ENCODE data around the gene MRPL34. TPM values are rescaled to one million over a fixed set of nuclear protein-coding genes. Genes with fewer than 3 reads are reported as not detected.

The MRPL34 gene
- polyA plus RNA-seq, 1 of the 3 experiments (the other 2 are of a cell fraction): 72.9 TPM

DNA sequence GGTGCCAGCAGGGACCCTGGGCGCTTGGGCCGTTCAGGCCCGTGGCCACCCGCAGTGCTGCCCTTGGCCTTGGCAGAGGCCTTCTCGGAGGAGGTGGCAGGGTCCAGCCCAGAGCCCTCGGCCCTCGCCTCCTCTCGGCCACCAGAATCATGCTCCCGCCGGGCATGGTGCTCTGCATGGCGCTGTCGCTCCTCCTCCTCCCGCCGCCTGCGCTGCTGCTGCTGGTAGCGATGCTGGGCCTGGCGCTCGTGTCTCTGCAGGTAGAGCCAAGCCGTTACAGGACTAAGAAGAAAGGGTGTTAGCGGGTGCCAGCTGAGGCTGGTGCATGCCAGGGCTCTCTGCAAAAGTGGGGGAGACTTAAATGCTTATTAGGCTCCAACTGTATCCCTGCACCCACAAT is 19.5 kb downstream of the MRPL34 start:
- Histone ChIP-seq H3K4me2 (no peak overlapping the region), H4K20me1 (ENCODE audit: insufficient read depth) (no peaks in the 10 kb centered on the region), H3K27me3 (ENCODE audit: insufficient read depth) (no peaks in the 10 kb centered on the region), H3K79me2 (ENCODE audit: insufficient read depth) (no peaks in the 10 kb centered on the region), H3K9ac (no peak overlapping the region), H3K9me2 (no peaks in the 10 kb centered on the region), H3K27ac (ENCODE audit: low read depth in 2 of 2, low read length in 1 of 2) (no peak overlapping the region), H3F3A (replicated peaks; ENCODE audit: insufficient read depth) (no peaks in the 10 kb centered on the region), H3K4me3 (ENCODE audit: low read depth in 2 of 2, low read length in 1 of 2) (no peak overlapping the region), H3K36me3 (replicated peaks in 1 of 2; ENCODE audit: control insufficient read depth in 1 of 2, insufficient read depth in 2 of 2, low read length in 1 of 2) (peaks cover 0 to 31% of the 10 kb centered on the region in 2 experiments), H2AFZ (ENCODE audit: low read depth) (no peak overlapping the region), H3K4me1 (ENCODE audit: control insufficient read depth in 1 of 2, insufficient read depth in 2 of 2, low read depth in 1 of 2, low read length in 1 of 2) (no peaks in the 10 kb centered on the region), H3K9me3 (no peaks in the 10 kb centered on the region)
- no peak for DNase-seq
- TF ChIP-seq, protein P1, sequence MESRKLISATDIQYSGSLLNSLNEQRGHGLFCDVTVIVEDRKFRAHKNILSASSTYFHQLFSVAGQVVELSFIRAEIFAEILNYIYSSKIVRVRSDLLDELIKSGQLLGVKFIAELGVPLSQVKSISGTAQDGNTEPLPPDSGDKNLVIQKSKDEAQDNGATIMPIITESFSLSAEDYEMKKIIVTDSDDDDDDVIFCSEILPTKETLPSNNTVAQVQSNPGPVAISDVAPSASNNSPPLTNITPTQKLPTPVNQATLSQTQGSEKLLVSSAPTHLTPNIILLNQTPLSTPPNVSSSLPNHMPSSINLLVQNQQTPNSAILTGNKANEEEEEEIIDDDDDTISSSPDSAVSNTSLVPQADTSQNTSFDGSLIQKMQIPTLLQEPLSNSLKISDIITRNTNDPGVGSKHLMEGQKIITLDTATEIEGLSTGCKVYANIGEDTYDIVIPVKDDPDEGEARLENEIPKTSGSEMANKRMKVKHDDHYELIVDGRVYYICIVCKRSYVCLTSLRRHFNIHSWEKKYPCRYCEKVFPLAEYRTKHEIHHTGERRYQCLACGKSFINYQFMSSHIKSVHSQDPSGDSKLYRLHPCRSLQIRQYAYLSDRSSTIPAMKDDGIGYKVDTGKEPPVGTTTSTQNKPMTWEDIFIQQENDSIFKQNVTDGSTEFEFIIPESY (IDR thresholded peaks at IDR 0.05; ENCODE audit: borderline replicate concordance, low read depth): no peak
- TF ChIP-seq POLR2AphosphoS5 (IDR thresholded peaks at IDR 0.05; ENCODE audit: low read depth, low read length): no peak
- TF ChIP-seq FOXM1 (IDR thresholded peaks at IDR 0.05; ENCODE audit: low read depth): no peak
- no peak for TF ChIP-seq ELF1 (IDR thresholded peaks at IDR 0.05)
- TF ChIP-seq JUND (IDR thresholded peaks at IDR 0.05): no peak
- 97% methylated on average over 15 of the region's 20 CpGs for WGBS (ENCODE audit: low lambda C conversion rate)
- ChIA-PET CTCF (interaction anchor here (1.3 to 1.5 kb wide), 2 partner anchors 9 to 13 kb away, joined by 3 to 8 read pairs; partner anchors contain the start of gene ANO8), POLR2A (interaction anchor here (1.0 kb wide), 1 partner anchor 18 kb away, joined by 3 read pairs; no protein-coding TSS in a partner anchor)

- POLR2A ChIA-PET: no interaction called here
- no peaks in the 10 kb centered on the region for H3K79me2 ChIP-seq (ENCODE audit: insufficient read depth)
- no peaks in the 10 kb centered on the region for H4K20me1 ChIP-seq (ENCODE audit: insufficient read depth)
- H2AFZ ChIP-seq (ENCODE audit: low read depth): no peak overlapping the region
- H3K4me3 ChIP-seq (ENCODE audit: low read depth in 2 of 2, low read length in 1 of 2): no peak overlapping the region
- no peak for DNase-seq
- 96% methylated on average over 17 of the region's 17 CpGs for WGBS (ENCODE audit: low lambda C conversion rate)
- H3K9me3 ChIP-seq: no peaks in the 10 kb centered on the region
- peaks cover 0 to 24% of the 10 kb centered on the region in 2 experiments for H3K36me3 ChIP-seq (replicated peaks in 1 of 2; ENCODE audit: control insufficient read depth in 1 of 2, insufficient read depth in 2 of 2, low read length in 1 of 2)
- no peak overlapping the region for H3K4me2 ChIP-seq
- no peaks in the 10 kb centered on the region for H3K27me3 ChIP-seq (ENCODE audit: insufficient read depth)
- no peaks in the 10 kb centered on the region for H3F3A ChIP-seq (replicated peaks; ENCODE audit: insufficient read depth)
- no peak for TF ChIP-seq POLR2AphosphoS5 (IDR thresholded peaks at IDR 0.05; ENCODE audit: low read depth, low read length)
- no peak for TF ChIP-seq EP300 (IDR thresholded peaks at IDR 0.05; ENCODE audit: borderline replicate concordance in 1 of 2, low read depth in 1 of 2, low read length in 1 of 2)
- TF ChIP-seq RCOR1 (IDR thresholded peaks at IDR 0.05; ENCODE audit: low read length): no peak
- no peak for TF ChIP-seq GABPA (IDR thresholded peaks at IDR 0.05; ENCODE audit: low read depth)
- TF ChIP-seq, protein P2, sequence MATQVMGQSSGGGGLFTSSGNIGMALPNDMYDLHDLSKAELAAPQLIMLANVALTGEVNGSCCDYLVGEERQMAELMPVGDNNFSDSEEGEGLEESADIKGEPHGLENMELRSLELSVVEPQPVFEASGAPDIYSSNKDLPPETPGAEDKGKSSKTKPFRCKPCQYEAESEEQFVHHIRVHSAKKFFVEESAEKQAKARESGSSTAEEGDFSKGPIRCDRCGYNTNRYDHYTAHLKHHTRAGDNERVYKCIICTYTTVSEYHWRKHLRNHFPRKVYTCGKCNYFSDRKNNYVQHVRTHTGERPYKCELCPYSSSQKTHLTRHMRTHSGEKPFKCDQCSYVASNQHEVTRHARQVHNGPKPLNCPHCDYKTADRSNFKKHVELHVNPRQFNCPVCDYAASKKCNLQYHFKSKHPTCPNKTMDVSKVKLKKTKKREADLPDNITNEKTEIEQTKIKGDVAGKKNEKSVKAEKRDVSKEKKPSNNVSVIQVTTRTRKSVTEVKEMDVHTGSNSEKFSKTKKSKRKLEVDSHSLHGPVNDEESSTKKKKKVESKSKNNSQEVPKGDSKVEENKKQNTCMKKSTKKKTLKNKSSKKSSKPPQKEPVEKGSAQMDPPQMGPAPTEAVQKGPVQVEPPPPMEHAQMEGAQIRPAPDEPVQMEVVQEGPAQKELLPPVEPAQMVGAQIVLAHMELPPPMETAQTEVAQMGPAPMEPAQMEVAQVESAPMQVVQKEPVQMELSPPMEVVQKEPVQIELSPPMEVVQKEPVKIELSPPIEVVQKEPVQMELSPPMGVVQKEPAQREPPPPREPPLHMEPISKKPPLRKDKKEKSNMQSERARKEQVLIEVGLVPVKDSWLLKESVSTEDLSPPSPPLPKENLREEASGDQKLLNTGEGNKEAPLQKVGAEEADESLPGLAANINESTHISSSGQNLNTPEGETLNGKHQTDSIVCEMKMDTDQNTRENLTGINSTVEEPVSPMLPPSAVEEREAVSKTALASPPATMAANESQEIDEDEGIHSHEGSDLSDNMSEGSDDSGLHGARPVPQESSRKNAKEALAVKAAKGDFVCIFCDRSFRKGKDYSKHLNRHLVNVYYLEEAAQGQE (IDR thresholded peaks at IDR 0.05; ENCODE audit: low read depth, low read length): no peak
- TF ChIP-seq PBX3 (IDR thresholded peaks at IDR 0.05): no peak
- no peak for TF ChIP-seq TEAD4 (IDR thresholded peaks at IDR 0.05; ENCODE audit: borderline replicate concordance, insufficient read depth)
- TF ChIP-seq GATA2 (CRISPR knock-in tag; IDR thresholded peaks at IDR 0.05): no peak
- TF ChIP-seq SIN3A (IDR thresholded peaks at IDR 0.05; ENCODE audit: borderline replicate concordance, low read depth, low read length): no peak
- no peak for TF ChIP-seq NRF1 (IDR thresholded peaks at IDR 0.05; ENCODE audit: low read depth, low read length)
- TF ChIP-seq EZH2phosphoT487 (IDR thresholded peaks at IDR 0.05; ENCODE audit: borderline replicate concordance, low read depth): no peak
- no peak for TF ChIP-seq MXI1 (IDR thresholded peaks at IDR 0.05; ENCODE audit: low read depth, low read length)
- no peak for TF ChIP-seq TAF1 (IDR thresholded peaks at IDR 0.05; ENCODE audit: borderline replicate concordance, low read depth, low read length)
- no peak for TF ChIP-seq NFIC (IDR thresholded peaks at IDR 0.05; ENCODE audit: borderline replicate concordance)
- no peak for TF ChIP-seq YY1 (IDR thresholded peaks at IDR 0.05; ENCODE audit: low read depth)
- no peak overlapping the region for H3K27ac ChIP-seq (ENCODE audit: low read depth in 2 of 2, low read length in 1 of 2)
- no peak overlapping the region for H3K9ac ChIP-seq
- no peaks in the 10 kb centered on the region for H3K4me1 ChIP-seq (ENCODE audit: control insufficient read depth in 1 of 2, insufficient read depth in 2 of 2, low read depth in 1 of 2, low read length in 1 of 2)
- H3K9me2 ChIP-seq: no peaks in the 10 kb centered on the region
- CTCF ChIA-PET: no interaction called here
These were observed 20.4 kb downstream of the MRPL34 start for GRCh38 chr19:17325881-17326594.

Data from SK-N-SH (cell line).